Hematopoietic multipotent progenitor cell treated with erythropoietin and hydrocortisone succinate and interleukin-3 and kit ligand, for 17 days (in vitro differentiated cells): ENCODE measurements around the gene ANKMY1.

ENCODE experiments used
- DNase-seq: peaks from one replicate; pipeline ENCODE4 v3.0.0-alpha.2; 2015; ENCODE audit warnings: low spot score

The ANKMY1 gene

GRCh38 chr2:240448387-240449274 is 109.2 kb downstream of the ANKMY1 start:
- DNase-seq, result no peak

GRCh38 chr2:240447934-240448333 is 109.9 kb downstream of the ANKMY1 start:
- DNase-seq, result no peak

- no peak for DNase-seq
These were observed 110.5 kb downstream of the ANKMY1 start for GRCh38 chr2:240447331-240447730.

- DNase-seq, result no peak
These were observed 111.1 kb downstream of the ANKMY1 start for GRCh38 chr2:240446664-240447175.

GRCh38 chr2:240445961-240446663 is 111.7 kb downstream of the ANKMY1 start:
- DNase-seq, result no peak

GRCh38 chr2:240444464-240444863 is 113.3 kb downstream of the ANKMY1 start:
- DNase-seq, result no peak

- no peak for DNase-seq
These were observed 113.9 kb downstream of the ANKMY1 start for GRCh38 chr2:240443891-240444301.

GRCh38 chr2:240442891-240443715 is 114.7 kb downstream of the ANKMY1 start:
- no peak for DNase-seq

GRCh38 chr2:240441993-240442411 is 115.8 kb downstream of the ANKMY1 start:
- no peak for DNase-seq

- no peak for DNase-seq
These were observed 116.3 kb downstream of the ANKMY1 start for GRCh38 chr2:240441326-240441992.

GRCh38 chr2:240440704-240441320 is 117.0 kb downstream of the ANKMY1 start:
- DNase-seq, result no peak

- DNase-seq, result no peak
These were observed 117.5 kb downstream of the ANKMY1 start for GRCh38 chr2:240440251-240440650.

GRCh38 chr2:240439698-240440151 is 118.1 kb downstream of the ANKMY1 start:
- no peak for DNase-seq

- no peak for DNase-seq
These were observed 118.7 kb downstream of the ANKMY1 start for GRCh38 chr2:240438810-240439697.

GRCh38 chr2:240437861-240438809 is 119.7 kb downstream of the ANKMY1 start:
- peak; percentile 19 for DNase-seq

GRCh38 chr2:240437551-240437860 is 120.3 kb downstream of the ANKMY1 start:
- DNase-seq, result no peak

- no peak for DNase-seq
These were observed 120.9 kb downstream of the ANKMY1 start for GRCh38 chr2:240436683-240437550.
